A549 (cell line): ENCODE results near the gene TRA2B.

Experiments used
- BCL3 ChIP-seq: fragments of >200 bp; sonication (Bioruptor Twin); formaldehyde crosslinking; IDR thresholded peaks from 3 replicates; pipeline ENCODE4 v1.6.1; 2016
- BHLHE40 ChIP-seq: IDR thresholded peaks from 2 replicates; pipeline ENCODE4 v1.6.1; 2012; ENCODE audit warnings: low read depth, low read length, inconsistent platforms
- CBX2 ChIP-seq: fragments of 200-600 bp; sonication (generic); IDR thresholded peaks from 2 replicates; pipeline ENCODE4 v1.6.1; 2016; ENCODE audit warnings: low read depth, mild to moderate bottlenecking, borderline replicate concordance
- EP300 ChIP-seq, 2 experiments: fragments of >200 bp; sonication (Bioruptor Twin); formaldehyde crosslinking; IDR thresholded peaks; 2 replicates in 1 of 2; 3 replicates in 1 of 2; pipeline ENCODE4 v1.6.1; 2016 to 2017
- ESRRA ChIP-seq: fragments of 150-350 bp; IDR thresholded peaks from 2 replicates; pipeline ENCODE4 v1.6.1; 2014; ENCODE audit warnings: mild to moderate bottlenecking, low read length, borderline replicate concordance
- HOXB13 ChIP-seq: fragments of 250-450 bp; sonication (Bioruptor Pico); IDR thresholded peaks from 2 replicates; pipeline ENCODE4 v1.5.0; 2020; ENCODE audit warnings: low read depth, mild to moderate bottlenecking, moderate library complexity
- NR3C1 ChIP-seq: fragments of >200 bp; sonication (Bioruptor Twin); formaldehyde crosslinking; IDR thresholded peaks from 3 replicates; pipeline ENCODE4 v1.6.1; 2017
- PHF8 ChIP-seq: fragments of 200-600 bp; sonication (generic); IDR thresholded peaks from 2 replicates; pipeline ENCODE4 v1.6.1; 2016; ENCODE audit warnings: low read depth, mild to moderate bottlenecking, antibody characterized with exemption, moderate library complexity, borderline replicate concordance
- POLR2A ChIP-seq: IDR thresholded peaks from 2 replicates; pipeline ENCODE4 v1.6.1; 2012; ENCODE audit warnings: mild to moderate bottlenecking, low read length
- RAD21 ChIP-seq, 2 experiments: fragments of >200 bp in 1 of 2; sonication (Bioruptor Twin) in 1 of 2; formaldehyde crosslinking in 1 of 2; IDR thresholded peaks in 1 of 2; conservative IDR thresholded peaks in 1 of 2; 2 replicates in 1 of 2; 3 replicates in 1 of 2; pipeline ENCODE4 v1.6.1; 2012 to 2018; ENCODE audit warnings: inconsistent platforms in 1 of 2
- TP53 ChIP-seq: fragments of 250-450 bp; sonication (Bioruptor Pico); IDR thresholded peaks from 2 replicates; pipeline ENCODE4 v1.5.0; 2021; ENCODE audit warnings: mild to moderate bottlenecking, moderate library complexity
- TF ChIP-seq, protein P1 (sequence below): fragments of >200 bp; sonication (Bioruptor Twin); formaldehyde crosslinking; IDR thresholded peaks from 3 replicates; pipeline ENCODE4 v1.5.1; 2016

DNA sequence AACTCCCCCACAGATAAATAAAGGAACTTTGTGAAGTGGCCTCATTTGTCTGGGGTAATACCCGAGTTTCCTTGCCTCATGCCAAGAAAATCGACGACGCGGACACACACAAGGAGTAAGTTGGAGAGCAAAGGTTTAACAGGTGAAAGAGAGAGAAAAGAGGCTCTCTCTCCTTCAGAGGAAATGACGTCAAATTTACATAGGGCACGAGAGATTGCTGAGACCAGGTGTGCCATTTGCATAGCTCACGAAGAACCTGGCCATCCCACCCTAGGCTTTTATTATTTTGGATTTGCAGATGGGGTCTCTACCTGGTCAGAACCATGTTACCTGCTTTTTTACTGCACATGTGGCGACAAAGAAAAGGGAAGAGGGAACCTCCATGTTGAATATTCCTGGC, 63.7 kb downstream of the TRA2B start:
- TF ChIP-seq EP300 (IDR thresholded peaks at IDR 0.05) (no peak), RAD21 (conservative IDR thresholded peaks at IDR 0.05 in 1 of 2, IDR thresholded peaks at IDR 0.05 in 1 of 2) (no peak), POLR2A (no peak), HOXB13 (CRISPR knock-in tag) (no peak), CBX2 (no peak), BHLHE40 (no peak), BCL3 (no peak), TP53 (CRISPR knock-in tag) (no peak), NR3C1 (no peak), ESRRA (no peak), PHF8 (no peak)
- TF ChIP-seq, protein P1, sequence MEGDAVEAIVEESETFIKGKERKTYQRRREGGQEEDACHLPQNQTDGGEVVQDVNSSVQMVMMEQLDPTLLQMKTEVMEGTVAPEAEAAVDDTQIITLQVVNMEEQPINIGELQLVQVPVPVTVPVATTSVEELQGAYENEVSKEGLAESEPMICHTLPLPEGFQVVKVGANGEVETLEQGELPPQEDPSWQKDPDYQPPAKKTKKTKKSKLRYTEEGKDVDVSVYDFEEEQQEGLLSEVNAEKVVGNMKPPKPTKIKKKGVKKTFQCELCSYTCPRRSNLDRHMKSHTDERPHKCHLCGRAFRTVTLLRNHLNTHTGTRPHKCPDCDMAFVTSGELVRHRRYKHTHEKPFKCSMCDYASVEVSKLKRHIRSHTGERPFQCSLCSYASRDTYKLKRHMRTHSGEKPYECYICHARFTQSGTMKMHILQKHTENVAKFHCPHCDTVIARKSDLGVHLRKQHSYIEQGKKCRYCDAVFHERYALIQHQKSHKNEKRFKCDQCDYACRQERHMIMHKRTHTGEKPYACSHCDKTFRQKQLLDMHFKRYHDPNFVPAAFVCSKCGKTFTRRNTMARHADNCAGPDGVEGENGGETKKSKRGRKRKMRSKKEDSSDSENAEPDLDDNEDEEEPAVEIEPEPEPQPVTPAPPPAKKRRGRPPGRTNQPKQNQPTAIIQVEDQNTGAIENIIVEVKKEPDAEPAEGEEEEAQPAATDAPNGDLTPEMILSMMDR = no peak
